SK-N-SH (cell line): ENCODE data around the gene GUCY2D. TPM values are rescaled to one million over a fixed set of nuclear protein-coding genes. Genes with fewer than 3 reads are reported as not detected.

Experiments used
- CTCF ChIA-PET: fragments of 300-600, 350-600 bp; formaldehyde crosslinking; extraction: SDS; loops from one replicate; lab custom pipeline; 2021; lab: Yijun Ruan, JAX
- POLR2A ChIA-PET: fragments of 350-600 bp; sonication (Branson Sonifier 250); formaldehyde crosslinking; extraction: SDS; loops from one replicate; lab custom pipeline; 2020; ENCODE audit warnings: antibody characterized with exemption, inconsistent platforms; lab: Yijun Ruan, JAX
- DNase-seq: peaks from one replicate; pipeline ENCODE4 v3.0.0; 2012
- H2AFZ ChIP-seq: fragments of 200-600 bp; sonication (generic); 2 replicates; pipeline ENCODE4 v1.8.1; 2016; ENCODE audit warnings: antibody characterized with exemption, mild to moderate bottlenecking, low read depth
- H3F3A ChIP-seq: fragments of 200-600 bp; sonication (generic); replicated peaks from 2 replicates; pipeline ENCODE3; 2016; ENCODE audit warnings: antibody characterized with exemption, mild to moderate bottlenecking; ENCODE audit not compliant: insufficient read depth
- H3K27ac ChIP-seq, 2 experiments: fragments of 200-500 bp in 1 of 2; fragments of 200-600 bp in 1 of 2; sonication (Bioruptor generic) in 1 of 2; sonication (generic), shearing (Covaris generic) in 1 of 2; 2 replicates each; pipeline versions ENCODE4 v1.5.1 to v1.6.1; 2014 to 2016; ENCODE audit warnings: low read depth in 2 of 2, inconsistent platforms in 1 of 2, low read length in 1 of 2, mild to moderate bottlenecking in 1 of 2, mixed read lengths in 1 of 2
- H3K27me3 ChIP-seq: fragments of 200-600 bp; sonication (generic), shearing (Covaris generic); 2 replicates; pipeline ENCODE4 v1.6.1; 2016; ENCODE audit warnings: mixed run types; ENCODE audit not compliant: insufficient read depth
- H3K36me3 ChIP-seq, 2 experiments: fragments of 200-500 bp in 1 of 2; fragments of 200-600 bp in 1 of 2; sonication (Bioruptor generic) in 1 of 2; sonication (generic) in 1 of 2; replicated peaks in 1 of 2; 2 replicates each; pipeline versions ENCODE3 to v1.5.1; 2014 to 2016; ENCODE audit warnings: low read length in 1 of 2, mild to moderate bottlenecking in 1 of 2; ENCODE audit not compliant: insufficient read depth in 2 of 2, control insufficient read depth in 1 of 2
- H3K4me1 ChIP-seq, 2 experiments: fragments of 200-500 bp in 1 of 2; fragments of 200-600 bp in 1 of 2; sonication (Bioruptor generic) in 1 of 2; sonication (generic), shearing (Covaris generic) in 1 of 2; 2 replicates each; pipeline versions ENCODE4 v1.5.1 to v1.6.1; 2014 to 2016; ENCODE audit warnings: low read depth in 1 of 2, low read length in 1 of 2, mixed run types in 1 of 2; ENCODE audit not compliant: insufficient read depth in 2 of 2, control insufficient read depth in 1 of 2
- H3K4me2 ChIP-seq: fragments of 200-600 bp; sonication (generic), shearing (Covaris generic); 2 replicates; pipeline ENCODE4 v1.6.1; 2017; ENCODE audit warnings: mixed run types
- H3K4me3 ChIP-seq, 2 experiments: fragments of 200-500 bp in 1 of 2; fragments of 200-600 bp in 1 of 2; sonication (Bioruptor generic) in 1 of 2; sonication (generic), shearing (Covaris generic) in 1 of 2; 2 replicates each; pipeline versions ENCODE4 v1.5.1 to v1.8.1; 2014 to 2016; ENCODE audit warnings: low read depth in 2 of 2, inconsistent platforms in 1 of 2, low read length in 1 of 2, mild to moderate bottlenecking in 1 of 2, mixed read lengths in 1 of 2, moderate library complexity in 1 of 2
- H3K79me2 ChIP-seq: fragments of 200-600 bp; sonication (generic); 2 replicates; pipeline ENCODE4 v1.8.1; 2017; ENCODE audit warnings: mild to moderate bottlenecking; ENCODE audit not compliant: insufficient read depth
- H3K9ac ChIP-seq: fragments of 200-600 bp; sonication (generic); 2 replicates; pipeline ENCODE4 v1.6.1; 2017; ENCODE audit warnings: mixed run types
- H3K9me2 ChIP-seq: fragments of 200-600 bp; sonication (generic); 2 replicates; pipeline ENCODE4 v1.6.1; 2017; ENCODE audit warnings: mixed run types
- H3K9me3 ChIP-seq: fragments of 200-600 bp; sonication (generic); 2 replicates; pipeline ENCODE4 v1.6.1; 2017; ENCODE audit warnings: mixed run types, mild to moderate bottlenecking, moderate library complexity
- H4K20me1 ChIP-seq: fragments of 200-600 bp; sonication (generic); 2 replicates; pipeline ENCODE4 v1.6.1; 2017; ENCODE audit warnings: mild to moderate bottlenecking, mixed run types; ENCODE audit not compliant: insufficient read depth
- CHD2 ChIP-seq: fragments of 150-350 bp; IDR thresholded peaks from 2 replicates; pipeline ENCODE4 v1.6.1; 2018; ENCODE audit warnings: low read length; ENCODE audit not compliant: partially characterized antibody
- ELF1 ChIP-seq: IDR thresholded peaks from 2 replicates; pipeline ENCODE4 v1.4.0; 2012
- EZH2phosphoT487 ChIP-seq: fragments of 200-600 bp; sonication (generic); IDR thresholded peaks from 2 replicates; pipeline ENCODE4 v1.6.1; 2017; ENCODE audit warnings: low read depth, mixed run types, mild to moderate bottlenecking, antibody characterized with exemption, moderate library complexity, borderline replicate concordance
- FOXJ3 ChIP-seq: sonication (generic); formaldehyde crosslinking; IDR thresholded peaks from 2 replicates; pipeline ENCODE4 v1.5.1; 2020; ENCODE audit warnings: mild to moderate bottlenecking, missing genetic modification reagents
- GABPA ChIP-seq: IDR thresholded peaks from 2 replicates; pipeline ENCODE4 v1.4.0; 2012; ENCODE audit warnings: low read depth, mild to moderate bottlenecking
- GATA2 ChIP-seq: sonication (generic); formaldehyde crosslinking; IDR thresholded peaks from 2 replicates; pipeline ENCODE4 v1.5.0; 2020; ENCODE audit warnings: mild to moderate bottlenecking, missing genetic modification reagents
- JUND ChIP-seq: IDR thresholded peaks from 2 replicates; pipeline ENCODE4 v1.4.0; 2012
- MXI1 ChIP-seq: IDR thresholded peaks from 2 replicates; pipeline ENCODE4 v1.6.1; 2012; ENCODE audit warnings: mild to moderate bottlenecking, low read depth, low read length, improper control_type of control experiment
- NFIC ChIP-seq: IDR thresholded peaks from 2 replicates; pipeline ENCODE4 v1.4.0; 2012; ENCODE audit warnings: borderline replicate concordance
- NRF1 ChIP-seq: IDR thresholded peaks from 2 replicates; pipeline ENCODE4 v1.6.1; 2012; ENCODE audit warnings: low read depth, mild to moderate bottlenecking, low read length
- RCOR1 ChIP-seq: fragments of 150-350 bp; IDR thresholded peaks from 2 replicates; pipeline ENCODE4 v1.6.1; 2017; ENCODE audit warnings: antibody characterized with exemption, low read length
- RFX5 ChIP-seq: IDR thresholded peaks from 2 replicates; pipeline ENCODE4 v1.6.1; 2012; ENCODE audit warnings: mild to moderate bottlenecking, improper control_type of control experiment, low read length
- TAF1 ChIP-seq: IDR thresholded peaks from 2 replicates; pipeline ENCODE4 v1.6.1; 2012; ENCODE audit warnings: low read depth, mild to moderate bottlenecking, low read length, moderate library complexity, borderline replicate concordance
- YY1 ChIP-seq: IDR thresholded peaks from 2 replicates; pipeline ENCODE4 v1.4.0; 2012; ENCODE audit warnings: low read depth, mild to moderate bottlenecking
- WGBS: methylation state at CpG from one replicate; pipeline ENCODE4 v1.1.6; 2017; ENCODE audit warnings: low lambda C conversion rate; 5-methylcytosine and 5-hydroxymethylcytosine counted together
- polyA plus RNA-seq, 3 experiments: library from polyadenylated mRNA; depleted of rRNA; stranded (reverse); fragments of >200 nt; gene quantifications; 2 replicates each; pipeline ENCODE4 v1.2.3, GENCODE V29; 2012
- TF ChIP-seq, protein P1 (sequence below): IDR thresholded peaks from 2 replicates; pipeline ENCODE4; 2012
- TF ChIP-seq, protein P2 (sequence below): fragments of 200-600 bp; sonication (generic); IDR thresholded peaks from 2 replicates; pipeline ENCODE4 v1.6.1; 2017; ENCODE audit warnings: antibody characterized with exemption, mild to moderate bottlenecking, moderate library complexity
- TF ChIP-seq, protein P3 (sequence below): fragments of 150-350 bp; IDR thresholded peaks from 2 replicates; pipeline ENCODE4 v1.6.1; 2017; ENCODE audit warnings: antibody characterized with exemption, low read length, low read depth, borderline replicate concordance
- TF ChIP-seq, protein P4 (sequence below): IDR thresholded peaks from 2 replicates; pipeline ENCODE4 v1.4.0; 2012; ENCODE audit warnings: low read depth, borderline replicate concordance
- TF ChIP-seq, protein P5 (sequence below): IDR thresholded peaks from 2 replicates; pipeline ENCODE4 v1.4.0; 2012; ENCODE audit warnings: low read depth
- TF ChIP-seq, protein P6 (sequence below): IDR thresholded peaks from 2 replicates; pipeline ENCODE4 v1.4.0; 2012; ENCODE audit warnings: low read depth, borderline replicate concordance
- TF ChIP-seq, protein P7 (sequence below): fragments of 150-350 bp; IDR thresholded peaks from 2 replicates; pipeline ENCODE4 v1.6.1; 2016; ENCODE audit warnings: mild to moderate bottlenecking, low read depth, low read length

Gene GUCY2D
- polyA plus RNA-seq, 1 of the 3 experiments (the other 2 are of a cell fraction): not detected

DNA sequence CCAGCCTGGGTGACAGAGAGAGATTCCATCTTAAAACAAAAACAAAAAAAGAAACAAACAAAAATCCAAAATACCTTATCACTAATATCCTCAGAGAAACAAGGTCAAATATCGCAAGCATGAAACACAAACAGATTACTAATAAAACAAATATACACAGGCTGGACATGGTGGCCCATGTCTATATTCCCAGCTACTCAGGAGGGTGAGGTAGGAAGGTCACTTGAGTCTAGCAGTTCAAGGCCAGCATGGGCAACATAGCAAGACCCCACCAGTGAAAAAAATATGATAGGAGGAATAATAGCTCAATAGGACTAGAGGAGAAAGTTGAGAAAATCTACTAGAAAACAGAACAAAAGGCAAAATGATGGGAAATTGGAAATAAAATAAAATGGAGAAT is 29.5 kb downstream of the GUCY2D start (continued):
- TF ChIP-seq GABPA: no peak
- TF ChIP-seq CHD2: no peak
- TF ChIP-seq, protein P1, sequence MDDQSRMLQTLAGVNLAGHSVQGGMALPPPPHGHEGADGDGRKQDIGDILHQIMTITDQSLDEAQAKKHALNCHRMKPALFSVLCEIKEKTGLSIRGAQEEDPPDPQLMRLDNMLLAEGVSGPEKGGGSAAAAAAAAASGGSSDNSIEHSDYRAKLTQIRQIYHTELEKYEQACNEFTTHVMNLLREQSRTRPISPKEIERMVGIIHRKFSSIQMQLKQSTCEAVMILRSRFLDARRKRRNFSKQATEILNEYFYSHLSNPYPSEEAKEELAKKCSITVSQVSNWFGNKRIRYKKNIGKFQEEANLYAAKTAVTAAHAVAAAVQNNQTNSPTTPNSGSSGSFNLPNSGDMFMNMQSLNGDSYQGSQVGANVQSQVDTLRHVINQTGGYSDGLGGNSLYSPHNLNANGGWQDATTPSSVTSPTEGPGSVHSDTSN: no peak
- TF ChIP-seq, protein P2, sequence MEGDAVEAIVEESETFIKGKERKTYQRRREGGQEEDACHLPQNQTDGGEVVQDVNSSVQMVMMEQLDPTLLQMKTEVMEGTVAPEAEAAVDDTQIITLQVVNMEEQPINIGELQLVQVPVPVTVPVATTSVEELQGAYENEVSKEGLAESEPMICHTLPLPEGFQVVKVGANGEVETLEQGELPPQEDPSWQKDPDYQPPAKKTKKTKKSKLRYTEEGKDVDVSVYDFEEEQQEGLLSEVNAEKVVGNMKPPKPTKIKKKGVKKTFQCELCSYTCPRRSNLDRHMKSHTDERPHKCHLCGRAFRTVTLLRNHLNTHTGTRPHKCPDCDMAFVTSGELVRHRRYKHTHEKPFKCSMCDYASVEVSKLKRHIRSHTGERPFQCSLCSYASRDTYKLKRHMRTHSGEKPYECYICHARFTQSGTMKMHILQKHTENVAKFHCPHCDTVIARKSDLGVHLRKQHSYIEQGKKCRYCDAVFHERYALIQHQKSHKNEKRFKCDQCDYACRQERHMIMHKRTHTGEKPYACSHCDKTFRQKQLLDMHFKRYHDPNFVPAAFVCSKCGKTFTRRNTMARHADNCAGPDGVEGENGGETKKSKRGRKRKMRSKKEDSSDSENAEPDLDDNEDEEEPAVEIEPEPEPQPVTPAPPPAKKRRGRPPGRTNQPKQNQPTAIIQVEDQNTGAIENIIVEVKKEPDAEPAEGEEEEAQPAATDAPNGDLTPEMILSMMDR: no peak
- TF ChIP-seq YY1: no peak
- TF ChIP-seq MXI1: no peak
- TF ChIP-seq JUND: no peak

DNA sequence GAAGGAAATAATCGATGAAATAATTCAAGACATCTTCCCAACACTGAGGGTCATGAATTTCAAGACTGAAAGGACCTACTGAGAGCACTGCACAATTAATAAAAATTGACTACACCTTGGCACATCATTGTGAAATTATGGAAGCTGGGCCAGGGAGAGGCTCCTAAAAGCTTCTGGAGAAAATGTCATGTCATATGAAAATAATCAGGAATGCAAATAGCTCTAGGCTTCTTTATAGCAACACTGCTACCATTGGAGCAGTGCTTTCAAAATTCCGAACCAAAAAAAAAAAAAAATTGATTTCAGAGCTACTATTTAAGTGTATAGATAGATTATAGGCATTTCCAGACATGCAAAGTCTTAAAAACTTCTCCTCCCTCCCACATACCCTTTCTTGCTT is 30.0 kb downstream of the GUCY2D start:
- 39% methylated on average over 2 of the region's 2 CpGs for WGBS

More for the DNA sequence above, 30.0 kb downstream of the GUCY2D start:
- Histone ChIP-seq H3K4me2 (no peak overlapping the region), H3K27ac (no peak overlapping the region), H4K20me1 (no peaks in the 10 kb centered on the region), H2AFZ (no peak overlapping the region), H3K79me2 (no peaks in the 10 kb centered on the region), H3K36me3 (no peaks in the 10 kb centered on the region), H3K4me1 (no peaks in the 10 kb centered on the region), H3K9me3 (no peaks in the 10 kb centered on the region), H3K27me3 (peaks cover 20% of the 10 kb centered on the region), H3K9ac (no peak overlapping the region), H3K9me2 (no peaks in the 10 kb centered on the region), H3K4me3 (no peak overlapping the region), H3F3A (no peaks in the 10 kb centered on the region)
- ChIA-PET CTCF (interaction anchor here (0.8 to 8.8 kb wide), 7 partner anchors 9 to 120 kb away, joined by 3 to 53 read pairs (median 17); no protein-coding TSS in a partner anchor), POLR2A (interaction anchor here (0.7 kb wide), 1 partner anchor 9 kb away, joined by 3 read pairs; no protein-coding TSS in a partner anchor)
- no peak for DNase-seq
- TF ChIP-seq FOXJ3 (CRISPR knock-in tag) (no peak), NRF1 (no peak), RFX5 (no peak), GATA2 (CRISPR knock-in tag) (no peak), EZH2phosphoT487 (no peak), CHD2 (no peak), NFIC (no peak), TAF1 (no peak), MXI1 (no peak), RCOR1 (no peak), ELF1 (no peak)
- TF ChIP-seq, protein P2: no peak
- TF ChIP-seq, protein P3, sequence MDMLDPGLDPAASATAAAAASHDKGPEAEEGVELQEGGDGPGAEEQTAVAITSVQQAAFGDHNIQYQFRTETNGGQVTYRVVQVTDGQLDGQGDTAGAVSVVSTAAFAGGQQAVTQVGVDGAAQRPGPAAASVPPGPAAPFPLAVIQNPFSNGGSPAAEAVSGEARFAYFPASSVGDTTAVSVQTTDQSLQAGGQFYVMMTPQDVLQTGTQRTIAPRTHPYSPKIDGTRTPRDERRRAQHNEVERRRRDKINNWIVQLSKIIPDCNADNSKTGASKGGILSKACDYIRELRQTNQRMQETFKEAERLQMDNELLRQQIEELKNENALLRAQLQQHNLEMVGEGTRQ: no peak
- TF ChIP-seq, protein P4, sequence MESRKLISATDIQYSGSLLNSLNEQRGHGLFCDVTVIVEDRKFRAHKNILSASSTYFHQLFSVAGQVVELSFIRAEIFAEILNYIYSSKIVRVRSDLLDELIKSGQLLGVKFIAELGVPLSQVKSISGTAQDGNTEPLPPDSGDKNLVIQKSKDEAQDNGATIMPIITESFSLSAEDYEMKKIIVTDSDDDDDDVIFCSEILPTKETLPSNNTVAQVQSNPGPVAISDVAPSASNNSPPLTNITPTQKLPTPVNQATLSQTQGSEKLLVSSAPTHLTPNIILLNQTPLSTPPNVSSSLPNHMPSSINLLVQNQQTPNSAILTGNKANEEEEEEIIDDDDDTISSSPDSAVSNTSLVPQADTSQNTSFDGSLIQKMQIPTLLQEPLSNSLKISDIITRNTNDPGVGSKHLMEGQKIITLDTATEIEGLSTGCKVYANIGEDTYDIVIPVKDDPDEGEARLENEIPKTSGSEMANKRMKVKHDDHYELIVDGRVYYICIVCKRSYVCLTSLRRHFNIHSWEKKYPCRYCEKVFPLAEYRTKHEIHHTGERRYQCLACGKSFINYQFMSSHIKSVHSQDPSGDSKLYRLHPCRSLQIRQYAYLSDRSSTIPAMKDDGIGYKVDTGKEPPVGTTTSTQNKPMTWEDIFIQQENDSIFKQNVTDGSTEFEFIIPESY: no peak
- TF ChIP-seq, protein P5, sequence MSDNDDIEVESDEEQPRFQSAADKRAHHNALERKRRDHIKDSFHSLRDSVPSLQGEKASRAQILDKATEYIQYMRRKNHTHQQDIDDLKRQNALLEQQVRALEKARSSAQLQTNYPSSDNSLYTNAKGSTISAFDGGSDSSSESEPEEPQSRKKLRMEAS: no peak
- TF ChIP-seq, protein P6, sequence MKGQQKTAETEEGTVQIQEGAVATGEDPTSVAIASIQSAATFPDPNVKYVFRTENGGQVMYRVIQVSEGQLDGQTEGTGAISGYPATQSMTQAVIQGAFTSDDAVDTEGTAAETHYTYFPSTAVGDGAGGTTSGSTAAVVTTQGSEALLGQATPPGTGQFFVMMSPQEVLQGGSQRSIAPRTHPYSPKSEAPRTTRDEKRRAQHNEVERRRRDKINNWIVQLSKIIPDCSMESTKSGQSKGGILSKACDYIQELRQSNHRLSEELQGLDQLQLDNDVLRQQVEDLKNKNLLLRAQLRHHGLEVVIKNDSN: no peak
- TF ChIP-seq, protein P7, sequence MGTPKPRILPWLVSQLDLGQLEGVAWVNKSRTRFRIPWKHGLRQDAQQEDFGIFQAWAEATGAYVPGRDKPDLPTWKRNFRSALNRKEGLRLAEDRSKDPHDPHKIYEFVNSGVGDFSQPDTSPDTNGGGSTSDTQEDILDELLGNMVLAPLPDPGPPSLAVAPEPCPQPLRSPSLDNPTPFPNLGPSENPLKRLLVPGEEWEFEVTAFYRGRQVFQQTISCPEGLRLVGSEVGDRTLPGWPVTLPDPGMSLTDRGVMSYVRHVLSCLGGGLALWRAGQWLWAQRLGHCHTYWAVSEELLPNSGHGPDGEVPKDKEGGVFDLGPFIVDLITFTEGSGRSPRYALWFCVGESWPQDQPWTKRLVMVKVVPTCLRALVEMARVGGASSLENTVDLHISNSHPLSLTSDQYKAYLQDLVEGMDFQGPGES: no peak
